SJCRH30 (cell line): ENCODE data around the gene CYTH2. TPM values are rescaled to one million over a fixed set of nuclear protein-coding genes. Genes with fewer than 3 reads are reported as not detected.

ENCODE experiments used
- DNase-seq, 2 experiments: peaks; one replicate each; pipeline ENCODE4 v3.0.0-alpha.2; 2015 to 2020
- H3K27ac ChIP-seq: fragments of 250-450 bp; sonication (Bioruptor Pico); 2 replicates; pipeline ENCODE4 v1.5.1; 2020; ENCODE audit warnings: mild to moderate bottlenecking, moderate library complexity
- H3K27me3 ChIP-seq: fragments of 250-450 bp; sonication (Bioruptor Pico); 2 replicates; pipeline ENCODE4 v1.5.1; 2020; ENCODE audit warnings: mild to moderate bottlenecking, moderate library complexity
- H3K36me3 ChIP-seq: fragments of 250-450 bp; sonication (Bioruptor Pico); 2 replicates; pipeline ENCODE4 v1.5.1; 2020; ENCODE audit warnings: mild to moderate bottlenecking, moderate library complexity
- H3K4me1 ChIP-seq: fragments of 250-450 bp; sonication (Bioruptor Pico); 2 replicates; pipeline ENCODE4 v1.5.1; 2020; ENCODE audit warnings: mild to moderate bottlenecking, moderate library complexity
- H3K4me3 ChIP-seq: fragments of 250-450 bp; sonication (Bioruptor Pico); 2 replicates; pipeline ENCODE4 v1.5.1; 2020; ENCODE audit warnings: mild to moderate bottlenecking, moderate library complexity
- H3K9me3 ChIP-seq: fragments of 250-450 bp; sonication (Bioruptor Pico); replicated peaks from 2 replicates; pipeline ENCODE4 v1.5.1; 2020; ENCODE audit warnings: mild to moderate bottlenecking, moderate library complexity
- total RNA-seq: library from RNA; depleted of rRNA; stranded (reverse); fragments of >200 nt; shearing (Covaris generic); gene quantifications from 2 replicates; pipeline ENCODE4 v1.2.3, GENCODE V29; 2014

CYTH2 gene
- total RNA-seq, 1 experiment from 2014 or later: 29.0 TPM

- H3K4me3 ChIP-seq: peak within 1 kb of the TSS; percentile 92
- peaks cover 4% of the 10 kb centered on the region; the same call in 1 of the 2 replicates for H3K4me1 ChIP-seq
- H3K27ac ChIP-seq: peak within 1 kb of the TSS; percentile 75
- DNase-seq: peak; percentile 91 to 96
- no peaks in the 10 kb centered on the region for H3K27me3 ChIP-seq
- H3K36me3 ChIP-seq: peaks cover 25% of the 10 kb centered on the region
- H3K9me3 ChIP-seq: no peaks in the 10 kb centered on the region
These were observed 23.3 kb upstream of the CYTH2 start, which contains the start of gene GRWD1 for GRCh38 chr19:48445606-48446481. Gene GRWD1 (plus strand): TSS chr19:48445983. CDS start chr19:48446006, 23 bp downstream.

- H3K27ac ChIP-seq: peak overlapping the region; percentile 75; the same call in 1 of the 2 replicates
- DNase-seq: no peak
- H3K9me3 ChIP-seq: no peaks in the 10 kb centered on the region
- peaks cover 32% of the 10 kb centered on the region for H3K36me3 ChIP-seq
- no peaks in the 10 kb centered on the region for H3K27me3 ChIP-seq
- H3K4me3 ChIP-seq: peak overlapping the region; percentile 92
- H3K4me1 ChIP-seq: peaks cover 4% of the 10 kb centered on the region; the same call in 1 of the 2 replicates
These were observed 22.6 kb upstream of the CYTH2 start for GRCh38 chr19:48446579-48446978.

DNA sequence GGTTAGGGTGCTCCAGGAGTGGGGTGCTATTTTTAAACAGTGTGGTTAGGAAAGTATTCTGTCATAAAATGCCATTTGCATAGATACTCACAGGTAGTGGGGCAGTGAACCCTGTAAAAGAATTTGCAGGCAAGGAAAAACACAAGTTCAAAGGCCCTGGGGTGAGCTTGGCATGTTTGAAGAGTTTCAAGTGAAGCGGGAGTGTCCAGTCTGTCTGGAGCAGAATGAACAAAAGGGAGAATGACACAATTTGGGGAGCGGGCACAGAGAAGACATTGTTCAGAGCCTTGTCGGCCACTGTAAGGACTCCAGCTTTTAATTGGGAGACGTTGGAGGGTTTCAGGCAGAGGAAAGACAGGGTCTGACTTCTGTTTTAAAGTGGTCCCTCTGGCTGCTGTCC, 20.6 kb upstream of the CYTH2 start:
- H3K36me3 ChIP-seq: peaks cover 49% of the 10 kb centered on the region
- no peaks in the 10 kb centered on the region for H3K27me3 ChIP-seq
- no peak for DNase-seq

GRCh38 chr19:48450441-48450840, 18.7 kb upstream of the CYTH2 start:
- H3K36me3 ChIP-seq: peaks cover 49% of the 10 kb centered on the region
- no peak overlapping the region for H3K27ac ChIP-seq

More for the DNA sequence above, 20.6 kb upstream of the CYTH2 start:
- Histone ChIP-seq H3K27ac (no peak overlapping the region), H3K9me3 (no peaks in the 10 kb centered on the region), H3K4me1 (peaks cover 4% of the 10 kb centered on the region; the same call in 1 of the 2 replicates), H3K4me3 (no peak overlapping the region)

DNA sequence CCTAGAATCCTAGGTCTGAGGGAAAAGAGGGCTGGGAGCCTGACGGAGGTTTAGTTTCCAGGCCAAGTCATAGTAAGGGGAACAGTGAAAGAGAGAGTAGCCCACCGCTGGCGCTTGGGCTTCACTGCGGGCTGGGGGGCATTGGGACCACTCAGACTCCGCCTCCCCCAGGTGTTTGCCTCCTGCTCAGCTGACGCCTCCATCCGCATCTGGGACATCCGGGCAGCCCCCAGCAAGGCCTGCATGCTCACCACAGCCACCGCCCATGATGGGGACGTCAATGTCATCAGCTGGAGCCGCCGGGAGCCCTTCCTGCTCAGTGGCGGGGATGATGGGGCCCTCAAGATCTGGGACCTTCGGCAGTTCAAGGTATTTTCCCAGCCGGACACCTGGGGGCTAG, 18.3 kb upstream of the CYTH2 start:
- no peak for DNase-seq
- no peaks in the 10 kb centered on the region for H3K4me1 ChIP-seq
- no peaks in the 10 kb centered on the region for H3K9me3 ChIP-seq
- H3K4me3 ChIP-seq: no peak overlapping the region
- peaks cover 50% of the 10 kb centered on the region for H3K36me3 ChIP-seq
- H3K27ac ChIP-seq: no peak overlapping the region
- H3K27me3 ChIP-seq: no peaks in the 10 kb centered on the region

More at GRCh38 chr19:48450441-48450840, 18.7 kb upstream of the CYTH2 start:
- no peak for DNase-seq
- Histone ChIP-seq H3K27me3 (no peaks in the 10 kb centered on the region), H3K4me3 (no peak overlapping the region), H3K4me1 (no peaks in the 10 kb centered on the region), H3K9me3 (no peaks in the 10 kb centered on the region)

DNA sequence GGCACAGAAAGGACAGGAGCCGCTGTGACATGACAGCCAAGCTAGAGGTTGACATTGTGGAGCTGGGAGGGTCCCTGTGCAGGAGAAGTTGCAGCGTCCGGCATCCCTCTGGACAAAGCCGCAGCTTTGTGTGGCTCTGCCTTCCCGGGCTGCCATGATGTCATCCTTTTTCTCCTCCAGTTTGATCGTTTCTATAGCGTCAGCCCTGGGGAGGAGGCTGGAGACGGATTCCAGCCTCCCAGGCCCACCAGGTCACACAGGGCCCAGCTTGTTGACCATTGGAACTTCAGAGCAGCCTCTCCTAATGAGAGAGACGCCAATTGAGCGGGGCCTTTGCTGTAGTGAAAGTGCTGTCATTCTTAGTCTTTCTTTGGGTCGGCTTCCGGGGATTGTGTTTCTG, 17.5 kb upstream of the CYTH2 start:
- Histone ChIP-seq H3K9me3 (no peaks in the 10 kb centered on the region), H3K4me3 (no peak overlapping the region), H3K4me1 (no peaks in the 10 kb centered on the region), H3K27me3 (no peaks in the 10 kb centered on the region), H3K27ac (no peak overlapping the region), H3K36me3 (peaks cover 53% of the 10 kb centered on the region)
- no peak for DNase-seq

DNA sequence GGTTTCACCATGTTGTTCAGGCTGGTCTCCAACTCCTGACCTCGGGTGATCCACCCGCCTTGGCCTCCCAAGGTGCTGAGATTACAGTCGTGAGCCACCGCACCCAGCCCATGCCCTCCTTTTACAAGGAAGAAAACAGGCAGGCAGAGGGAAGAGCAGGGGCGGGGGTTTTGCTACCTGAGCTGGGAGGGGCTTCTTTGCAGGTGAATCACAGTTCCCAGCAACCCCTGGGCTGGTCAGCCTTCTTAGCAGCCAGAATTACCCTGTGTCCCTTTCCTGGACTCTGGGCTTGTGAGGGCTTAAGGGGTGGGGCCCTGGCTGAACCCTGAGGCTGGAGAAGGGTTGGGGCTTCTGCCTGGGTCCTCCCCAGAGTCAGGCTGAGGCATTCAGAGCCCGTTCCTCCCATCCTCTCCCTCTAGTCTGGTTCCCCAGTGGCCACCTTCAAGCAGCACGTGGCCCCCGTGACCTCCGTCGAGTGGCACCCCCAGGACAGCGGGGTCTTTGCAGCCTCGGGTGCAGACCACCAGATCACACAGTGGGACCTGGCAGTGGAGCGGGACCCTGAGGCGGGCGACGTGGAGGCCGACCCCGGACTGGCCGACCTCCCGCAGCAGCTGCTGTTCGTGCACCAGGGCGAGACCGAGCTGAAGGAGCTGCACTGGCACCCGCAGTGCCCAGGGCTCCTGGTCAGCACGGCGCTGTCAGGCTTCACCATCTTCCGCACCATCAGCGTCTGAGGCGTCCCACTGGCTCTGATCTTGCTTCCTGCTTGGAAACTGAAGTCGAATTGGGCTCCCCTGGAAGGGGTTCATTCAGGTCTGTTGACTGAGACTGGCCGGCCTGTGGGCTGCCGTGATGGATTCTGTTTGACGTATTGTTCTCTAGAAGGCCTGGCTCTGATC, 16.6 kb upstream of the CYTH2 start:
- no peak for DNase-seq
- H3K27me3 ChIP-seq: no peaks in the 10 kb centered on the region
- no peaks in the 10 kb centered on the region for H3K4me1 ChIP-seq
- no peak overlapping the region for H3K27ac ChIP-seq
- H3K9me3 ChIP-seq: no peaks in the 10 kb centered on the region
- peaks cover 51% of the 10 kb centered on the region for H3K36me3 ChIP-seq
- no peak overlapping the region for H3K4me3 ChIP-seq

- H3K36me3 ChIP-seq: peaks cover 40% of the 10 kb centered on the region
- DNase-seq: no peak
- H3K4me3 ChIP-seq: no peak overlapping the region
These were observed 14.9 kb upstream of the CYTH2 start for GRCh38 chr19:48454150-48454730.

GRCh38 chr19:48455171-48455907, 13.8 kb upstream of the CYTH2 start, which contains the start of gene KCNJ14:
Gene KCNJ14 (plus strand): TSS chr19:48455574. CDS start chr19:48461725, 6,151 bp downstream.
- no peak for DNase-seq
- H3K4me1 ChIP-seq: no peaks in the 10 kb centered on the region
- peaks cover 36% of the 10 kb centered on the region for H3K36me3 ChIP-seq

More at GRCh38 chr19:48454150-48454730, 14.9 kb upstream of the CYTH2 start:
- Histone ChIP-seq H3K27me3 (no peaks in the 10 kb centered on the region), H3K9me3 (no peaks in the 10 kb centered on the region), H3K4me1 (no peaks in the 10 kb centered on the region), H3K27ac (no peak overlapping the region)

GRCh38 chr19:48455908-48456562, 13.1 kb upstream of the CYTH2 start:
- Histone ChIP-seq H3K9me3 (no peaks in the 10 kb centered on the region), H3K27me3 (no peaks in the 10 kb centered on the region), H3K4me3 (no peak overlapping the region), H3K27ac (no peak overlapping the region), H3K36me3 (peaks cover 36% of the 10 kb centered on the region), H3K4me1 (no peaks in the 10 kb centered on the region)
- DNase-seq: no peak

More at GRCh38 chr19:48455171-48455907, 13.8 kb upstream of the CYTH2 start, which contains the start of gene KCNJ14:
- Histone ChIP-seq H3K9me3 (no peaks in the 10 kb centered on the region), H3K27ac (no peak within 1 kb of the TSS), H3K27me3 (no peaks in the 10 kb centered on the region), H3K4me3 (no peak within 1 kb of the TSS)

GRCh38 chr19:48456864-48457263, 12.3 kb upstream of the CYTH2 start:
- Histone ChIP-seq H3K27ac (no peak overlapping the region), H3K27me3 (no peaks in the 10 kb centered on the region), H3K4me3 (no peak overlapping the region), H3K36me3 (peaks cover 28% of the 10 kb centered on the region), H3K9me3 (no peaks in the 10 kb centered on the region), H3K4me1 (no peaks in the 10 kb centered on the region)
- DNase-seq: no peak

- H3K27me3 ChIP-seq: no peaks in the 10 kb centered on the region
- no peak overlapping the region for H3K4me3 ChIP-seq
- no peak overlapping the region for H3K27ac ChIP-seq
- no peaks in the 10 kb centered on the region for H3K9me3 ChIP-seq
- H3K4me1 ChIP-seq: no peaks in the 10 kb centered on the region
- DNase-seq: no peak
- peaks cover 18% of the 10 kb centered on the region for H3K36me3 ChIP-seq
These were observed 11.2 kb upstream of the CYTH2 start for GRCh38 chr19:48458016-48458415.

DNA sequence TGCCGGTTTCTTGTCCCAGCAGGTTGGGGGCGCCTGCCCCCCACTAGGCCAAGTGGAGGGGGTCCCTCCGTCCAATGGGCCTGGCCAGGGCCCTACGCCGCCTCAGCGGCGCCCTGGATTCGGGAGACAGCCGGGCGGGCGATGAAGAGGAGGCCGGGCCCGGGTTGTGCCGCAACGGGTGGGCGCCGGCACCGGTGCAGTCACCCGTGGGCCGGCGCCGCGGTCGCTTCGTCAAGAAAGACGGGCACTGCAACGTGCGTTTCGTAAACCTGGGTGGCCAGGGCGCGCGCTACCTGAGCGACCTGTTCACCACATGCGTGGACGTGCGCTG, 7.6 kb upstream of the CYTH2 start:
- H3K36me3 ChIP-seq: peaks cover 10% of the 10 kb centered on the region; the same call in 1 of the 2 replicates
- H3K4me3 ChIP-seq: no peak overlapping the region
- H3K27me3 ChIP-seq: no peaks in the 10 kb centered on the region
- no peak for DNase-seq
- H3K9me3 ChIP-seq: no peaks in the 10 kb centered on the region
- H3K27ac ChIP-seq: no peak overlapping the region
- no peaks in the 10 kb centered on the region for H3K4me1 ChIP-seq
